Body of pancreas (tissue), 4 donors: Measurements from ENCODE around the gene TMEM191B.
"Not testable (repeated sequence)": the region's sequence is repeated elsewhere in the genome, so short reads cannot be mapped to it uniquely, and the experiment has no call there.

ENCODE experiments used
- CTCF ChIP-seq, 7 experiments: fragments of 450-650 bp in 4 of 7; fragments of 200-600 bp in 3 of 7; sonication (generic) in 3 of 7; IDR thresholded peaks; one replicate each; pipeline ENCODE4 v1.5.1; 2016 to 2019; ENCODE audit warnings: antibody characterized with exemption in 7 of 7
- POLR2A ChIP-seq, 3 donors: fragments of 450-650 bp; IDR thresholded peaks; one replicate each; pipeline ENCODE4 v1.6.1; 2016; ENCODE audit warnings: antibody characterized with exemption in 3 of 3, mild to moderate bottlenecking in 2 of 3

- TF ChIP-seq CTCF, POLR2A (IDR thresholded peaks at IDR 0.05): not testable (repeated sequence)
These were observed 2.0 kb downstream of the TMEM191B start for GRCh38 chr22:18529416-18530145.
